ENCODE data around the gene MCUR1.
"Not testable (repeated sequence)": the region's sequence is repeated elsewhere in the genome, so short reads cannot be mapped to it uniquely, and the experiment has no call there.

Gene MCUR1, protein sequence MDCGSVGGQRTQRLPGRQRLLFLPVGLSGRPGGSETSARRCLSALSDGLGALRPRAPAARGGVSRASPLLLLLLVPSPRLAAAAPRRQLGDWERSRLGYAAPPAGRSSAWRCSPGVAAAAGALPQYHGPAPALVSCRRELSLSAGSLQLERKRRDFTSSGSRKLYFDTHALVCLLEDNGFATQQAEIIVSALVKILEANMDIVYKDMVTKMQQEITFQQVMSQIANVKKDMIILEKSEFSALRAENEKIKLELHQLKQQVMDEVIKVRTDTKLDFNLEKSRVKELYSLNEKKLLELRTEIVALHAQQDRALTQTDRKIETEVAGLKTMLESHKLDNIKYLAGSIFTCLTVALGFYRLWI

GRCh38 chr6:13814176-13814937 is at the start of gene MCUR1:
Gene MCUR1, minus strand, starts transcription at chr6:13814557. Its CDS starts 128 bp downstream, at chr6:13814429.
- peak; percentile 70 for DNase-seq (ENCODE audit: low read depth)

GRCh38 chr6:13863699-13864155 is 49.4 kb upstream of the MCUR1 start:
- no peak for DNase-seq (ENCODE audit: low read depth)

DNA sequence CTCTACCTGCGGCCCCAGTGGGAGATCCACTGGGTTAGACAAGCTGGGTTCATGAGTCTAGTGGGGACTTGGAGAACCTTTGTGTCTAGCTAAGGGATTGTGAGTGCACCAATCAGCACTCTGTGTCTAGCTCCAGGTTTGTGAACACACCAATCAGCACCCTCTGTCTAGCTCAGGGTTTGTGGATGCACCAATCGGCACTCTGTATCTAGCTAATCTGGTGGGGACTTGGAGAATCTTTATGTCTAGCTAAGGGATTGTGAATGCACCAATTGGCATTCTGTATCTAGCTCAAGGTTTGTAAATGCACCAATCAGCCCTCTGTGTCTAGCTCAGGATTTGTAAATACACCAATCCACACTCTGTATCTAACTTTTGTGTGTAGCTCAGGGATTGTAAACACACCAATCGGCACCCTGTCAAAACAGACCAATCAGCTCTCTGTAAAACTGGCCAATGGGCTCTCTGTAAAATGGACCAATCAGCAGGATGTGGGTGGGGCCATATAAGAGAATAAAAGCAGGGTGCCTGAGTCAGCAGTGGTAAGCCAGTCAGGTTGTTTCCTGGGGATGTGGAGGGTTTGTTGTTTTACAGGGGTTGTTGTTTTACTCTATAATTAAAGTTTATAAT is 46.3 kb upstream of the MCUR1 start:
- not testable (repeated sequence) for DNase-seq (ENCODE audit: low read depth)

DNA sequence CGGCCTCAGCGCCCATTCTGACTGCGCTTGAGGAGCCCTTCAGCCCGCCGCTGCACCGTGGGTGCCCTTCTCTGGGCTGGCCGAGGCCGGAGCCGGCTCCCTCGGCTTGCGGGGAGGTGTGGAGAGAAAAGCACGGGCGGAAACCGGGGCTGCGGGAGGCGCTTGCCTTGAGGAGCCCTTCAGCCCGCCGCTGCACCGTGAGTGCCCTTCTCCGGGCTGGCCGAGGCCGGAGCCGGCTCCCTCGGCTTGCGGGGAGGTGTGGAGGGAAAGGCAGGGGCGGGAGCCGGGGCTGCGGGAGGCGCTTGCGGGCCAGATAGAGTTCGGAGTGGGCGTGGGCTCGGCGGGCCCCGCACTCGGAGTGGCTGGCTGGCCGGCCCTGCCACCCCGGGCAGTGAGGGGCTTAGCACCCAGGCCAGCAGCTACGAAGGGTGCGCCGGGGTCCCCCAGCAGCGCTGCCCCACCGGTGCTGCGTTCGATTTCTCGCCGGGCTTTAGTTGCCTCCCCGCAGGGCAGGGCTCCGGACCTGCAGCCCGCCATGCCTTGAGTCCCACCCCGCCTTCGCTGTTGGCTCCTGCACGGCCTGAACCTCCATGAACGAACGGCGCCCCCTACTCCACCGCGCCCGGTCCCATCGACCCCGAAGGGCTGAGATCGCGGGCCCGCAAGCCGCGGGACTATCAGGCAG is 45.7 kb upstream of the MCUR1 start:
- DNase-seq (ENCODE audit: low read depth): no peak

- DNase-seq (ENCODE audit: low read depth): no peak
These were observed 40.4 kb upstream of the MCUR1 start for GRCh38 chr6:13854716-13855250.

DNA sequence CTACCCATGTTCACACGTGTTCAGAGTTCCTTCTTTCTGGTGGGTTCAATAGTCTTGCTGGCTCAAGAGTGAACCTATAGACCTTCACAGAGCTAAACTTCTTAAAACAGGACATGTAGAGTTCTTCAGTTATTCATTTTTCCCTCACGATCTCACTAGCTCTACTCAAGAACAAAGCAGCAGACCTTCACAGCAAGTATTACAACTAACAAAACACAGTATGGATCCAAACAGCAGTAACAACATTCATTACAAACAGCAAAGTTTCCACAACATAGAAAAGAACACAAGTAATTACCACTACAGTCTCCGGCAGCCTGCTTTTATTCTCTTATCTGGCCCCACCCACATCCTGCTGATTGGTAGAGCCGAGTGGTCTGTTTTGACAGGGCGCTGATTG is 39.5 kb upstream of the MCUR1 start:
- no peak for DNase-seq (ENCODE audit: low read depth)

DNA sequence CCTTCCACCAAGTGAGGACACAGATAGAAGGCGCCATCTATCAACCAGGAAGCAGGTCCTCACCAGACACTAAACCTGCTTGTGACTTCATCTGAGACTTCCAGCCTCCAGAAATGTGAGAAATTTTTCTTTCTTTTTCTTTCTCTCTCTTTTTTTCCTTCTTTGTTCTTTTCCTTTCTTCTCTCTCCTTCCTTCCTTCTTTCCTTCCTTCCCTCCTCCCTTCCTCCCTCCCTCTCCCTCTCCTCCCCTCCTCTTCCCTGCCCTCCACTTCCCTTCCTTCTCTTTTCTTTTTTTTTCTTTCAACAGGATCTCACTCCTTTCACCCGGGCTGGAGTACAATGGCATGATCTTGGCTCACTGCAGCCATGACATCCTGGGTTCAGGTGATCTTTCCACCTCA is 37.4 kb upstream of the MCUR1 start:
- DNase-seq (ENCODE audit: low read depth): no peak

GRCh38 chr6:13851330-13851729 is 37.0 kb upstream of the MCUR1 start:
- no peak for DNase-seq (ENCODE audit: low read depth)

DNA sequence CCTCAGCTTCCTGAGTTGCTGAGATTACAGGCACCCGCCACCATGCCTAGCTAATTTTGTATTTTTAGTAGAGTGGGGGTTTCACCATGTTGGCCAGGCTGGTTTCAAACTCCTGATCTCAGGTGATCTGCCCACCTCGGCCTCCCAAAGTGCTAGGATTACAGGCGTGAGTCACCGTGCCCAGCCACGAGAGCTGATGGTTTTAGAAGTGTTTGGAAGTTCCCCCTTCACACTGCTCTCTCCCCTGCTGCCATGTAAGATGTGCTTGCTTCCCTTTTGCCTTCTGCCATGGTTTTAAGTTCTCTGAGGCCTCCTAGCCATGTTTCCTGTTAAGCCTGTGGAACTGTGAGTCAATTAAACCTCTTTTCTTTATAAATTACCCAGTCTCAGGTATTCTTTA is 36.3 kb upstream of the MCUR1 start:
- DNase-seq (ENCODE audit: low read depth): not testable (repeated sequence)

DNA sequence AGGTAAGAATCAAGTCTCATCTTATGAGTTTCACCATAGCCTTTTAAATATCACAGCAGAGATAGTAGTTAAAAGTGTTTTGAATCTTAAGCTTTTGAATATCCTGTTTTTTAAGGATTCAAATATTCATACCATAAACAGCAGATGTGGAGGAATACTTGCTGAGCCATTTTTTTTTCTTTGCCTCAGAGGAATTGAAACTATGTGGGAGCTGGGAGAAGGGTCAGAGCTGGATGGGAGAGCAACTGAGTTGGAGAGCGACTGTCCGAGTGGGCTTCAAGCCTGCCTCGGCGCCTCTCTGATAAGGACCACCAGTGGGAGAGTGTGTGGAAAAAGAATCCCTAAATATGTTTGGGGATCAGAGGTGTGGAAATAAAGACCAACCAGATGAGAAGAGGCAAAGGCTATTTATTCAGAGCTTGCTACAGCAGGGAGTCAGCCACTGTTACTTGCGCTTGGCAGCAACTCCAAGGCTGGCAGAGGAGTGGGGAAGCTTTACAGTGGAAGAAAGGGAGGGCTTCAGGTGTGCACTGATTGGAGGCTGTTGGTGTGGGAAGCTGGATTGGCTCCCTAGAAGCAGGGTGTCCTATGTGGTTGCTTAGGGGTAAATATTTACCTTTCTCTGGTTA is 34.3 kb upstream of the MCUR1 start:
- DNase-seq (ENCODE audit: low read depth): no peak

- no peak for DNase-seq (ENCODE audit: low read depth)
These were observed 33.1 kb upstream of the MCUR1 start for GRCh38 chr6:13847326-13848050.

GRCh38 chr6:13846841-13847240 is 32.5 kb upstream of the MCUR1 start:
- DNase-seq (ENCODE audit: low read depth): no peak

DNA sequence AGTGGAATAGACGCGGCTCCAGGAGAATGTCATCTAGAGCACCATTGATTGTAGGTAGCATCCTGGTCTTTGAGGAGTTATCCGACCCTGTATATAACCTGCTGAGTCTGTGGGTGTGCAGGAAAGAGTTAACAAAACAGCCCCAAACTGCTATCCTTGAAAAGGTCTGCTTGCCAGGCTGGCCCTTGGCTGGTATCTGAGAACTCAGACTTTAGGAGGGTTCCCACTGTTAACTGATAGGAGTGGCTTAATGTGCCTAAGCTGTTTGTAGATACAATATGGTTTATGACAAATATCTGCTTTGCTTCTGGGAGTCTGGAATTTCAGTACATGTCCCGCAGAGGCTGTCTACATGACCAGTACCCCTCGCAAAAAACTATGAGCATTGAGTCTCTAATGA is 27.6 kb upstream of the MCUR1 start:
- no peak for DNase-seq (ENCODE audit: low read depth)

DNA sequence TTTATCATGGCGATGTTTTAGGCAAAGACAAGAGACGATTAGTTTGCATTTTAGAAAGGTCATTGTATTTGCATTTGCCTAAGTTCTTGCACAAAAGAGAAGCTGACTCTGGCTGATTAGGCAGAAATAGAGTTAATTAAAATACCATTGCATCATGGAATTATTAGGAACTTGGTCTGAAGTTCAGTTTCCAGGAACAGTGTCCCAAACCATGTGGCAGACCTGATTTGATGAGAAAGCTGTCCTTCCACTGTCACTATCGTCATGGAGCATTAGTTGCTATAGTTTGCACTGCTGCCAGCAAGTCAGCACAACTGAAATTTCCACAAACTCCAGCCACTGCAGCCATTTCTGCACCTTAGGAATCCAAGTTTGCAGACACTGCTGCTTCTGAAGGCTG is 24.3 kb upstream of the MCUR1 start:
- DNase-seq (ENCODE audit: low read depth): no peak

DNA sequence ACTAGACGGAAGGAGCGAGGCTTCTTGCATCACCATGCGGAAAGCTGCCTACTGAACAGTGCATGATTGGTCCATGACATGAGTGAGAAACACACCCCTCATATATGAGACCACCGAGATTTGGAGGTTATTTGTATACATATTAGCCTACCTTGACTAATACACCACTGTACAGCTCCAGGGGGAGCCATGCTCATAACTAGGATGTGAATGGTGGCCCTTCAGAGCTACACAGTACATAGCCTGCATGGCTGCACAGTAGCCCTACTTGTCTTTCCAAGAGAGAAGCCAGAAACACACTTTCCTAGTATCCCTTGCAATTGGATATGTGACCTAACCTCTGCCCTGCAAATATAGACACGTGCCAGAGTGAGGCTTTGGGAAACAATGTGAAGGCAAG is 21.8 kb upstream of the MCUR1 start:
- DNase-seq (ENCODE audit: low read depth): no peak

DNA sequence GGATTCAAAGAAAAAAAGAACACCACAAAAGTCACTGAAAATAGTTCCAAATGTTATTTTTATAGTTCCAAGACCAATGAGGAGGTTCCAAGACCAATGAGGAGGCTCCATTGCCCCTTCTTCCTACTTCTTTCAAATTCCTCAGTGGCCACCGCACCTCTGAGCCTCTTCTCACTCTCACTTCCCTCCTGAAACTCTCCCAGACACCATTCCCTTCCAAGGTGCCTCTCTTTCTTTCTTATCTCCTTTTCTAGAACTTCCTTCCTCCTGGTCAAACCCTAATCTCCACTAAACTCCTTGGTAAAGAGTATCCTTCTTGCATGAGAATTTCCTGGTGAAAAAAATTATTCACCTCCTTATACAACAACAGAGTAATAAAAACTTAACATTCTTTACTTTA is 20.4 kb upstream of the MCUR1 start:
- DNase-seq (ENCODE audit: low read depth): no peak

GRCh38 chr6:13834018-13834417 is 19.7 kb upstream of the MCUR1 start:
- DNase-seq (ENCODE audit: low read depth): not testable (repeated sequence)

DNA sequence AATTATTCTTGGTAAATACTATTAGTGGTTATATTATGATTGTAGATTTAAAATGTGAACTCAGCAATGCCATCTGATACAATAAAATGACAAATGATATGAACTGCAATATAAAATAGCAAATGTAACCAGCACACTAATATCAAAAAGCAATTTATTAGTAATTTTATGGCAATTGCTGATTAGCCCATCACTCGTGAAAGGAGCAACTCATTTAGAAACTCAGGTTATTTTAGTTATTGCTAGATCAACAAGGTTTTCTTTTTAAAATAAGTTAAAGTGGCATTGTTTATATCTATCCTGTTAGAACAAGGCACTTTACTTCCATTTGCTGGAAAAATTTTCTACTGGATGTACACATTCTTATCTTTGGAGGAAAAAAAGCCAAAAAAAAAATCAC is 18.4 kb upstream of the MCUR1 start:
- DNase-seq (ENCODE audit: low read depth): no peak

DNA sequence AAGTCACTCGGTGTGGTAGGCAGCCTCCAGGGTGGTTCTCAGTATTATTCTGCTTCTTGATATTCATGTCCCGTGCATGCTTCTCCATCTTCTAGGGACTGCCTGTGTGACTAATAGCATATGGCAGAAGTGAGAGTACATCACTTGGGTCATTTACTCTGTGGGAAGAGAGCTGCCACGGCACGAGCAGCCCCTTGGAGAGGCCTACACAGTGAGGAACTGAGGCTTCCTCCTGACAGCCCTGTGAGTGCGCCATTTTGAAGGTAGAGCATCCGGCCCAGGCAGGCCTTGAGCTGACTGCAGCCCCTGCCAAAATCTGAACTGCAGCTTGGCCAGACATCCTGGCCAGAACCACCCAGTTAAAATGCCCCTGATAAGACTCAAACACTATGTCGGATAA is 17.3 kb upstream of the MCUR1 start:
- no peak for DNase-seq (ENCODE audit: low read depth)

DNA sequence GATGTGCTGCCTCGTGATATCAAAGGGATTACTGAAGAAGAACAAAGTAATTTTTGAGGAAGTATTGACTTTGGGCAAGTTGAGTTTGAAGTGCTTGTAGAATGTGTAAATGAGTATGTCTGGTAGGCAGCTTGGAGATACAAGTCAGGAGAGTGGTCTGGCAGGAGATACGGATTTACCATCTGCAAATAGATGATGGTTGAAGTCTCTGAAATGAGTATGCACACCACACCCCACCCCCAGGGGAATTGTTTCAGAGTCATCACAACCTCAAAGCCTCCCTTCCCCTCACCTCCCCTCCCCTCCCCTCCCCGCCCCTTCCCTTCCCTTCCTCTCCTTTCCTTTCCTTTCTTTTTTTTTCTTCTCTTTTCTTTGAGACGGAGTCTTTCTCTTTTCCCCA is 16.4 kb upstream of the MCUR1 start:
- no peak for DNase-seq (ENCODE audit: low read depth)

DNA sequence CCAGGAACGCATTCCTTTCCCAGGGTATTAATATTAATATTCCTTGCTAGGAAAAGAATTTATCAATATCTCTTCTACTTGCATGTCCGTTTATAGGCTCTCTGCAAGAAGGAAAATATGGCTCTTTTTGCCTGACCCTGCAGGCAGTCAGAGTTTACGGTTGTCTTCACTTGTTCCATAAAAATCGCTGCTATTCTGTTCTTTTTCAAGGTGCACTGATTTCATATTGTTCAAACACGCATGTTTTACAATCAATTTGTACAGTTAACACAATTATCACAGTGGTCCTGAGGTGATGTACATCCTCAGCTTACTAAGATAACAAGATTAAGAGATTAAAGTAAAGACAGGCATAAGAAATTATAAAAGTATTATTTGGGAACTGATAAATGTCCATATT is 15.1 kb upstream of the MCUR1 start:
- not testable (repeated sequence) for DNase-seq (ENCODE audit: low read depth)
